Measurements from ENCODE around the gene VEPH1. TPM values are rescaled to one million over a fixed set of nuclear protein-coding genes. Genes with fewer than 3 reads are reported as not detected.

The VEPH1 gene
- total RNA-seq, 1 experiment from 2014 or later = 3.3 TPM

- H3K27me3 ChIP-seq (ENCODE audit: control insufficient read depth, insufficient read depth, low read length) = no peaks in the 10 kb centered on the region
Observed at GRCh38 chr3:157300094-157300493, 203.1 kb downstream of the VEPH1 start.

GRCh38 chr3:157297328-157297915, 205.8 kb downstream of the VEPH1 start:
- H3K36me3 ChIP-seq (replicated peaks; ENCODE audit: control insufficient read depth, insufficient read depth, low read length) = no peaks in the 10 kb centered on the region
- DNase-seq = no peak
- H3K4me3 ChIP-seq (ENCODE audit: insufficient read depth, low read depth, low read length) = no peak overlapping the region
- H3K27me3 ChIP-seq (ENCODE audit: control insufficient read depth, insufficient read depth, low read length) = no peaks in the 10 kb centered on the region

More at GRCh38 chr3:157300094-157300493, 203.1 kb downstream of the VEPH1 start:
- H3K36me3 ChIP-seq (replicated peaks; ENCODE audit: control insufficient read depth, insufficient read depth, low read length) = no peaks in the 10 kb centered on the region
- H3K4me3 ChIP-seq (ENCODE audit: insufficient read depth, low read depth, low read length) = no peak overlapping the region
- no peak for DNase-seq

DNA sequence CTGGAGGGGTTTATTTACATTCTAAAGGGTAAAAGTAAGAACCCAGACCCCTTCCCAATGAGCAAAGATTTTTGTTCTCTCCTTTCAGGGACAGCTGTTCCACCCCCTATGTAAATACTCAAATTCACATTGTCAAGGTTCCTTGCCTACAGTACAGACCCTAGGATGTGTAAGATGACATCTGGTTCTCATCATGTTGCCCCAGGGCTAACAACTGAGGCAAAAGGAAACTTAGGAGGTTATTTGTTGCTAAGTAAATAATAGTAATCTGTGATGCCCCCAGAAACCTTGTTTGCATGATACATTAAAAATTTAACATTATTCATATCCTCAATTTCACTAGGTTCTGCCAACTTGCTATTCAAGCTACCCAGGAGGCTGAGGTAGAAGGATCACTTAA, 208.3 kb downstream of the VEPH1 start:
- DNase-seq = no peak
- no peaks in the 10 kb centered on the region for H3K36me3 ChIP-seq (replicated peaks; ENCODE audit: control insufficient read depth, insufficient read depth, low read length)
- H3K4me3 ChIP-seq (ENCODE audit: insufficient read depth, low read depth, low read length) = no peak overlapping the region
- H3K27me3 ChIP-seq (ENCODE audit: control insufficient read depth, insufficient read depth, low read length) = no peaks in the 10 kb centered on the region

DNA sequence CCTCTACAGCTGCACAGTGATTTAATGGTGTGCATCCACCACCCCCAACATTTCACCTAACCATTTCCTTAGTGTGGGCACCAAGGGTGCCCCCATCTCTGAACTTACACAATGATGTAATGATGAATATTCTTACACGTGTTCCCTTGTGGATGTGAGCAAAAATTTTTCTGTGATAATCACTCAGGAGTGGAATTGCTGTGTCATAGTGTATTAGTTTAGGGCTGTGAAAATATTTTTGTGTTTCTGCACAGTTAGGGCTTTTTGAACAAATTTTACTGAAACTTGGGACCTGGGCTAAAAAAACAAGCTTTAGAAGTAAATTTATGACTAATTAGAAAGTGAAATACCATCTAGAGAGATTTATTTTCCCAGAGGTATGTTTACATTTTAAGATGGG, 208.7 kb downstream of the VEPH1 start:
- Histone ChIP-seq H3K4me3 (ENCODE audit: insufficient read depth, low read depth, low read length) (no peak overlapping the region), H3K36me3 (replicated peaks; ENCODE audit: control insufficient read depth, insufficient read depth, low read length) (no peaks in the 10 kb centered on the region), H3K27me3 (ENCODE audit: control insufficient read depth, insufficient read depth, low read length) (no peaks in the 10 kb centered on the region)
- no peak for DNase-seq

GRCh38 chr3:157290766-157291165, 212.4 kb downstream of the VEPH1 start:
- no peak for DNase-seq
- Histone ChIP-seq H3K4me3 (ENCODE audit: insufficient read depth, low read depth, low read length) (no peak overlapping the region), H3K36me3 (replicated peaks; ENCODE audit: control insufficient read depth, insufficient read depth, low read length) (no peaks in the 10 kb centered on the region), H3K27me3 (ENCODE audit: control insufficient read depth, insufficient read depth, low read length) (no peaks in the 10 kb centered on the region)

GRCh38 chr3:157285966-157286365, 217.2 kb downstream of the VEPH1 start:
- Histone ChIP-seq H3K36me3 (replicated peaks; ENCODE audit: control insufficient read depth, insufficient read depth, low read length) (no peaks in the 10 kb centered on the region), H3K27me3 (ENCODE audit: control insufficient read depth, insufficient read depth, low read length) (no peaks in the 10 kb centered on the region), H3K4me3 (ENCODE audit: insufficient read depth, low read depth, low read length) (no peak overlapping the region)
- DNase-seq = no peak

- no peaks in the 10 kb centered on the region for H3K27me3 ChIP-seq (ENCODE audit: control insufficient read depth, insufficient read depth, low read length)
- DNase-seq = no peak
- H3K4me3 ChIP-seq (ENCODE audit: insufficient read depth, low read depth, low read length) = no peak overlapping the region
- H3K36me3 ChIP-seq (replicated peaks; ENCODE audit: control insufficient read depth, insufficient read depth, low read length) = no peaks in the 10 kb centered on the region
Observed at GRCh38 chr3:157285141-157285540, 218.1 kb downstream of the VEPH1 start.

GRCh38 chr3:157284688-157285087, 218.5 kb downstream of the VEPH1 start:
- no peak for DNase-seq
- no peaks in the 10 kb centered on the region for H3K36me3 ChIP-seq (replicated peaks; ENCODE audit: control insufficient read depth, insufficient read depth, low read length)
- no peak overlapping the region for H3K4me3 ChIP-seq (ENCODE audit: insufficient read depth, low read depth, low read length)
- H3K27me3 ChIP-seq (ENCODE audit: control insufficient read depth, insufficient read depth, low read length) = no peaks in the 10 kb centered on the region

DNA sequence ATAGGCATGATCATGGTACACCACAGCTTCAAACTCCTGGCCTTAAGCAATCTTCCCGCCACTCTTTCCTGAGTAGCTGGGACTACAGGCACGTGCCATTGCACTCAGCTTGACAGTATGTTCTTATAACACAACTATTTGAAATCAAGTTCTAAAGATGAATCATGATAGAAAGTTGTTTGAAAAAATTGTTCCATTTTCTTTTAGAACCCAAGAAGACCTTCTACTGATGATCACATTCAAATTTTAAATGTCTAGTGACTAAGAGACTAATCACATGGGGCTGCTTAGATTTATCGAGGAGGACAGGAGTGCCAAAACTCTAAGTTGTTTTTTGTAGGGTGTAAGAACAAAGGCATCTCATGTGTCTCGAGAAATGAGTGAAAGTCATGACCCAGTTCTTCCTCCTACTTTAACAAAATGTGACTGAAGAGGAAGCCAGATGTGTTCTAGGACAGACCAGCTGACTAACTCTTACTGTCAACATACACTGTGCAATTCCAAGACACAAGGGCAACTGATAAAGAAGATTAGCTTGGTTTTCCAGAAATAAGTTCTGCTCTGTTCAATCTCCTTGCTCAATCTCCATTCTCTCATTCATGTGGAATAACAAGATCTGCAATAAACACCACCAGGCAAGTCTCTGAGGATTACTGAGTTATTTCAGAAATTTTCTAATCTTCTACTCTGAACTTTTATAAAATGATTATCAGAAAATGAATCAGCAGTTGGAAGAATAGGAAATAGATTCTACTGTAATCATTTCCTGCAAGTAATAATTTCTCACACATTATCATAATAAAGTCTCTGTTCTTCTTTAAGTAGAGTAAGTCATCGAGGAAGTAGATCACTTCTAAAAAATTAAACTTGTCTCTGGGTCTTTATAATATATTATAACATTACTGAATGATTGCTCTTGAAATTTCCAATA, 220.7 kb downstream of the VEPH1 start:
- Histone ChIP-seq H3K4me3 (ENCODE audit: insufficient read depth, low read depth, low read length) (no peak overlapping the region), H3K27me3 (ENCODE audit: control insufficient read depth, insufficient read depth, low read length) (no peaks in the 10 kb centered on the region), H3K36me3 (replicated peaks; ENCODE audit: control insufficient read depth, insufficient read depth, low read length) (no peaks in the 10 kb centered on the region)
- DNase-seq = no peak

- H3K36me3 ChIP-seq (replicated peaks; ENCODE audit: control insufficient read depth, insufficient read depth, low read length) = no peaks in the 10 kb centered on the region
- H3K4me3 ChIP-seq (ENCODE audit: insufficient read depth, low read depth, low read length) = no peak overlapping the region
- no peak for DNase-seq
- no peaks in the 10 kb centered on the region for H3K27me3 ChIP-seq (ENCODE audit: control insufficient read depth, insufficient read depth, low read length)
Observed at GRCh38 chr3:157280786-157281185, 222.4 kb downstream of the VEPH1 start.

DNA sequence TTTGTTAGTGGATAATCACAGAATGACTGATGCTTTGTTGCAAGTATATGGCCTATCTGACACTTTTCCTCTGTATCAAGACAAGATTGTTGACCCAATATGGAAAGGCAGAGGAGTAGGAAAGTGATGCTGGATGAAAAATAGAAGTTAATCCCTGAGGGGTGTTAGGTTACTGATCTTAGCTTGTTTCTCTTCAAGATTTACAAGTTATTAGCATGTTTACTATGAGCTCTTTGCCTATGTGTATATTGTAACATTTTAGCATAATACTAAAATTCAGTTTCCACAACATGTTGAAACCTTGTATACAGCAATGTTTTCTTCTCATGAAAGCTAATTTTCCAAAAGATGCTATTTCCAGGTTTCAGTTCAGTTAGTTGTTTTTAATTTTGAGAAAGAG, 222.9 kb downstream of the VEPH1 start:
- no peak overlapping the region for H3K4me3 ChIP-seq (ENCODE audit: insufficient read depth, low read depth, low read length)
- H3K36me3 ChIP-seq (replicated peaks; ENCODE audit: control insufficient read depth, insufficient read depth, low read length) = no peaks in the 10 kb centered on the region
- DNase-seq = no peak
- no peaks in the 10 kb centered on the region for H3K27me3 ChIP-seq (ENCODE audit: control insufficient read depth, insufficient read depth, low read length)

- Histone ChIP-seq H3K36me3 (replicated peaks; ENCODE audit: control insufficient read depth, insufficient read depth, low read length) (no peaks in the 10 kb centered on the region), H3K27me3 (ENCODE audit: control insufficient read depth, insufficient read depth, low read length) (no peaks in the 10 kb centered on the region), H3K4me3 (ENCODE audit: insufficient read depth, low read depth, low read length) (no peak overlapping the region)
- DNase-seq = no peak
Observed at GRCh38 chr3:157279237-157279636, 224.0 kb downstream of the VEPH1 start.

GRCh38 chr3:157276801-157277200, 226.4 kb downstream of the VEPH1 start:
- Histone ChIP-seq H3K4me3 (ENCODE audit: insufficient read depth, low read depth, low read length) (no peak overlapping the region), H3K36me3 (replicated peaks; ENCODE audit: control insufficient read depth, insufficient read depth, low read length) (no peaks in the 10 kb centered on the region), H3K27me3 (ENCODE audit: control insufficient read depth, insufficient read depth, low read length) (no peaks in the 10 kb centered on the region)
- DNase-seq = no peak

- no peak for DNase-seq
- Histone ChIP-seq H3K27me3 (ENCODE audit: control insufficient read depth, insufficient read depth, low read length) (no peaks in the 10 kb centered on the region), H3K36me3 (replicated peaks; ENCODE audit: control insufficient read depth, insufficient read depth, low read length) (no peaks in the 10 kb centered on the region), H3K4me3 (ENCODE audit: insufficient read depth, low read depth, low read length) (no peak overlapping the region)
Observed at GRCh38 chr3:157275832-157276231, 227.4 kb downstream of the VEPH1 start.

GRCh38 chr3:157274644-157275137, 228.5 kb downstream of the VEPH1 start:
- no peaks in the 10 kb centered on the region for H3K27me3 ChIP-seq (ENCODE audit: control insufficient read depth, insufficient read depth, low read length)
- no peak overlapping the region for H3K4me3 ChIP-seq (ENCODE audit: insufficient read depth, low read depth, low read length)
- H3K36me3 ChIP-seq (replicated peaks; ENCODE audit: control insufficient read depth, insufficient read depth, low read length) = no peaks in the 10 kb centered on the region
- no peak for DNase-seq

All from H7 (cell line).